Lower leg skin (tissue), 3 donors: Measurements from ENCODE around the gene PLXNC1.

Source experiments
- POLR2A ChIP-seq, 2 donors: fragments of 450-650 bp; IDR thresholded peaks; one replicate each; pipeline ENCODE4 v1.6.1; 2016 to 2017; ENCODE audit warnings: antibody characterized with exemption in 2 of 2, mild to moderate bottlenecking in 1 of 2, moderate library complexity in 1 of 2
- TF ChIP-seq, protein P1 (sequence below), 3 donors: fragments of 450-650 bp; IDR thresholded peaks; one replicate each; pipeline ENCODE4 v1.5.1; 2016; ENCODE audit warnings: antibody characterized with exemption in 3 of 3, mild to moderate bottlenecking in 3 of 3, moderate library complexity in 2 of 3

DNA sequence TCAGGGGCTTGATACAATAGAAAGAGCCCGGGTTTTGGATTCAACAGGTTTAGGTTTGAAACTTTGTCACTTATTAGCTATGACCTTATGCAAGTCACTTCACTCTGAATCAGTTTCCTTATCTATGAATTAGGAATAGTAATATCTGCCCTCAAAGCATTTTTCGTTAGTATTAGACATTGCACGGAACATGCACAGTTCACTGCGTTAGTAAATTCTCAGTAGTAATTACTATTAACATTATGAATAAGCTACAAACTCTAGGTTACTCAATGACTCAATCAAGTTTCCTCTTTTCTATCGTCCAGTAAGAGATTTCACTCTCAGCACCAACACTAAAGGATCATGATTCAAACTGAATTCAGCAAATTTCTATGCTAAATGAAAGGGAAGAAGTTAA, 161.0 kb downstream of the PLXNC1 start:
- TF ChIP-seq, protein P1, sequence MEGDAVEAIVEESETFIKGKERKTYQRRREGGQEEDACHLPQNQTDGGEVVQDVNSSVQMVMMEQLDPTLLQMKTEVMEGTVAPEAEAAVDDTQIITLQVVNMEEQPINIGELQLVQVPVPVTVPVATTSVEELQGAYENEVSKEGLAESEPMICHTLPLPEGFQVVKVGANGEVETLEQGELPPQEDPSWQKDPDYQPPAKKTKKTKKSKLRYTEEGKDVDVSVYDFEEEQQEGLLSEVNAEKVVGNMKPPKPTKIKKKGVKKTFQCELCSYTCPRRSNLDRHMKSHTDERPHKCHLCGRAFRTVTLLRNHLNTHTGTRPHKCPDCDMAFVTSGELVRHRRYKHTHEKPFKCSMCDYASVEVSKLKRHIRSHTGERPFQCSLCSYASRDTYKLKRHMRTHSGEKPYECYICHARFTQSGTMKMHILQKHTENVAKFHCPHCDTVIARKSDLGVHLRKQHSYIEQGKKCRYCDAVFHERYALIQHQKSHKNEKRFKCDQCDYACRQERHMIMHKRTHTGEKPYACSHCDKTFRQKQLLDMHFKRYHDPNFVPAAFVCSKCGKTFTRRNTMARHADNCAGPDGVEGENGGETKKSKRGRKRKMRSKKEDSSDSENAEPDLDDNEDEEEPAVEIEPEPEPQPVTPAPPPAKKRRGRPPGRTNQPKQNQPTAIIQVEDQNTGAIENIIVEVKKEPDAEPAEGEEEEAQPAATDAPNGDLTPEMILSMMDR (IDR thresholded peaks at IDR 0.05): no peak
- TF ChIP-seq POLR2A (IDR thresholded peaks at IDR 0.05): no peak
